SK-N-SH (cell line): ENCODE data around the gene TUBB4A. TPM values are rescaled to one million over a fixed set of nuclear protein-coding genes. Genes with fewer than 3 reads are reported as not detected.

Source experiments
- CTCF ChIA-PET: fragments of 300-600, 350-600 bp; formaldehyde crosslinking; extraction: SDS; loops from one replicate; lab custom pipeline; 2021; lab: Yijun Ruan, JAX
- POLR2A ChIA-PET: fragments of 350-600 bp; sonication (Branson Sonifier 250); formaldehyde crosslinking; extraction: SDS; loops from one replicate; lab custom pipeline; 2020; ENCODE audit warnings: antibody characterized with exemption, inconsistent platforms; lab: Yijun Ruan, JAX
- DNase-seq: peaks from one replicate; pipeline ENCODE4 v3.0.0; 2012
- H2AFZ ChIP-seq: fragments of 200-600 bp; sonication (generic); 2 replicates; pipeline ENCODE4 v1.8.1; 2016; ENCODE audit warnings: antibody characterized with exemption, mild to moderate bottlenecking, low read depth
- H3F3A ChIP-seq: fragments of 200-600 bp; sonication (generic); replicated peaks from 2 replicates; pipeline ENCODE3; 2016; ENCODE audit warnings: antibody characterized with exemption, mild to moderate bottlenecking; ENCODE audit not compliant: insufficient read depth
- H3K27ac ChIP-seq, 2 experiments: fragments of 200-500 bp in 1 of 2; fragments of 200-600 bp in 1 of 2; sonication (Bioruptor generic) in 1 of 2; sonication (generic), shearing (Covaris generic) in 1 of 2; 2 replicates each; pipeline versions ENCODE4 v1.5.1 to v1.6.1; 2014 to 2016; ENCODE audit warnings: low read depth in 2 of 2, inconsistent platforms in 1 of 2, low read length in 1 of 2, mild to moderate bottlenecking in 1 of 2, mixed read lengths in 1 of 2
- H3K27me3 ChIP-seq: fragments of 200-600 bp; sonication (generic), shearing (Covaris generic); 2 replicates; pipeline ENCODE4 v1.6.1; 2016; ENCODE audit warnings: mixed run types; ENCODE audit not compliant: insufficient read depth
- H3K36me3 ChIP-seq, 2 experiments: fragments of 200-500 bp in 1 of 2; fragments of 200-600 bp in 1 of 2; sonication (Bioruptor generic) in 1 of 2; sonication (generic) in 1 of 2; replicated peaks in 1 of 2; 2 replicates each; pipeline versions ENCODE3 to v1.5.1; 2014 to 2016; ENCODE audit warnings: low read length in 1 of 2, mild to moderate bottlenecking in 1 of 2; ENCODE audit not compliant: insufficient read depth in 2 of 2, control insufficient read depth in 1 of 2
- H3K4me1 ChIP-seq, 2 experiments: fragments of 200-500 bp in 1 of 2; fragments of 200-600 bp in 1 of 2; sonication (Bioruptor generic) in 1 of 2; sonication (generic), shearing (Covaris generic) in 1 of 2; 2 replicates each; pipeline versions ENCODE4 v1.5.1 to v1.6.1; 2014 to 2016; ENCODE audit warnings: low read depth in 1 of 2, low read length in 1 of 2, mixed run types in 1 of 2; ENCODE audit not compliant: insufficient read depth in 2 of 2, control insufficient read depth in 1 of 2
- H3K4me2 ChIP-seq: fragments of 200-600 bp; sonication (generic), shearing (Covaris generic); 2 replicates; pipeline ENCODE4 v1.6.1; 2017; ENCODE audit warnings: mixed run types
- H3K4me3 ChIP-seq, 2 experiments: fragments of 200-500 bp in 1 of 2; fragments of 200-600 bp in 1 of 2; sonication (Bioruptor generic) in 1 of 2; sonication (generic), shearing (Covaris generic) in 1 of 2; 2 replicates each; pipeline versions ENCODE4 v1.5.1 to v1.8.1; 2014 to 2016; ENCODE audit warnings: low read depth in 2 of 2, inconsistent platforms in 1 of 2, low read length in 1 of 2, mild to moderate bottlenecking in 1 of 2, mixed read lengths in 1 of 2, moderate library complexity in 1 of 2
- H3K79me2 ChIP-seq: fragments of 200-600 bp; sonication (generic); 2 replicates; pipeline ENCODE4 v1.8.1; 2017; ENCODE audit warnings: mild to moderate bottlenecking; ENCODE audit not compliant: insufficient read depth
- H3K9ac ChIP-seq: fragments of 200-600 bp; sonication (generic); 2 replicates; pipeline ENCODE4 v1.6.1; 2017; ENCODE audit warnings: mixed run types
- H3K9me2 ChIP-seq: fragments of 200-600 bp; sonication (generic); 2 replicates; pipeline ENCODE4 v1.6.1; 2017; ENCODE audit warnings: mixed run types
- H3K9me3 ChIP-seq: fragments of 200-600 bp; sonication (generic); 2 replicates; pipeline ENCODE4 v1.6.1; 2017; ENCODE audit warnings: mixed run types, mild to moderate bottlenecking, moderate library complexity
- H4K20me1 ChIP-seq: fragments of 200-600 bp; sonication (generic); 2 replicates; pipeline ENCODE4 v1.6.1; 2017; ENCODE audit warnings: mild to moderate bottlenecking, mixed run types; ENCODE audit not compliant: insufficient read depth
- ELF1 ChIP-seq: IDR thresholded peaks from 2 replicates; pipeline ENCODE4 v1.4.0; 2012
- EP300 ChIP-seq, 2 experiments: IDR thresholded peaks; 2 replicates each; pipeline versions ENCODE4 v1.4.0 to v1.6.1; 2012; ENCODE audit warnings: borderline replicate concordance in 1 of 2, low read depth in 1 of 2, low read length in 1 of 2
- EZH2phosphoT487 ChIP-seq: fragments of 200-600 bp; sonication (generic); IDR thresholded peaks from 2 replicates; pipeline ENCODE4 v1.6.1; 2017; ENCODE audit warnings: low read depth, mixed run types, mild to moderate bottlenecking, antibody characterized with exemption, moderate library complexity, borderline replicate concordance
- FOSL2 ChIP-seq: IDR thresholded peaks from 2 replicates; pipeline ENCODE4 v1.4.0; 2012; ENCODE audit warnings: low read depth, mild to moderate bottlenecking, moderate library complexity, borderline replicate concordance
- MEF2A ChIP-seq: IDR thresholded peaks from 2 replicates; pipeline ENCODE4 v1.4.0; 2012; ENCODE audit warnings: low read depth, borderline replicate concordance
- NRF1 ChIP-seq: IDR thresholded peaks from 2 replicates; pipeline ENCODE4 v1.6.1; 2012; ENCODE audit warnings: low read depth, mild to moderate bottlenecking, low read length
- POLR2AphosphoS5 ChIP-seq: IDR thresholded peaks from 2 replicates; pipeline ENCODE4 v1.6.1; 2012; ENCODE audit warnings: low read depth, low read length
- RAD21 ChIP-seq: IDR thresholded peaks from 2 replicates; pipeline ENCODE4 v1.6.1; 2012; ENCODE audit warnings: mild to moderate bottlenecking, low read length
- SIN3A ChIP-seq: IDR thresholded peaks from 2 replicates; pipeline ENCODE4 v1.6.1; 2012; ENCODE audit warnings: low read depth, mild to moderate bottlenecking, low read length, moderate library complexity, borderline replicate concordance
- TCF12 ChIP-seq: IDR thresholded peaks from 2 replicates; pipeline ENCODE4 v1.4.0; 2012
- YY1 ChIP-seq: IDR thresholded peaks from 2 replicates; pipeline ENCODE4 v1.4.0; 2012; ENCODE audit warnings: low read depth, mild to moderate bottlenecking
- WGBS: methylation state at CpG from one replicate; pipeline ENCODE4 v1.1.6; 2017; ENCODE audit warnings: low lambda C conversion rate; 5-methylcytosine and 5-hydroxymethylcytosine counted together
- polyA plus RNA-seq, 3 experiments: library from polyadenylated mRNA; depleted of rRNA; stranded (reverse); fragments of >200 nt; gene quantifications; 2 replicates each; pipeline ENCODE4 v1.2.3, GENCODE V29; 2012
- TF ChIP-seq, protein P1 (sequence below): fragments of 200-600 bp; sonication (generic); IDR thresholded peaks from 2 replicates; pipeline ENCODE4 v1.6.1; 2017; ENCODE audit warnings: antibody characterized with exemption, mild to moderate bottlenecking, moderate library complexity

The TUBB4A gene
- polyA plus RNA-seq, 1 of the 3 experiments (the other 2 are of a cell fraction): 4.5 TPM

DNA sequence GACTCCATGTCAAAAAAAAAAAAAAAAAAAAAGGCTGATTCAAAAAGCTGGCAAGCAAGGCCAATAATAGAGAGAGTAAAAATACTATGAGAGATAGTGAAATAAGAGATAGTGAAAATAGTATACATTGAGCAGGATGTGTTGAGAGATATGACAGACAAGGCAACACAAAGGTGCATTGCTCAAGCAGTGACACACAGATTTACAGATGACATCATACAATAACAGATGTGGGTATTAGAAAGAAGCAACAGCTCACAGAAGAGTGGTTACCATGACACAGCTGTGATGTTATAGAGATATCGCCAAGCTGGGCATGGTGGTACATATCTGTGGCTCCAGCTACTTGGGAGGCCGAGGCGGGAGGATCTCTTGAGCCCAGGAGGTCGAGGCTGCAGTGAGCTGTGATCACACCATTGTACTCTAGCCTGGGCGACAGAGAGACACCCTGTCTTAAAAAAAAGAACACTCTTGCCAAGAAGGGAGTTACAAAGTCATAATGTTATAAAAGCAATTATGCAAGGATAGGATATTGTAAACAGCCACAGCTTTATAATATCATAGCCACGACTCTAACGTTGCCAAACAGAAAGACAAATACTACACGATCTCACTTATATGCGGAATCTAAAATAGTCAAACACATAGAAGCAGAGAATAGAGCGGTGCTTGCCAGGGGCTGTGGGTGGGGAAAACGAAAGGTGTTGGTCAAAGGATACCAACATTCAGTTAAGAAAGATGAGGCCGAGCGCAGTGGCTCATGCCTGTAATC lies 39.0 kb upstream of the TUBB4A start:
- H3F3A ChIP-seq: peaks cover 11% of the 10 kb centered on the region
- 38% methylated on average over 13 of the region's 13 CpGs for WGBS
- no peak for DNase-seq
- H3K27me3 ChIP-seq: peaks cover 40% of the 10 kb centered on the region; the same call in 1 of the 2 replicates
- POLR2A ChIA-PET: no interaction called here
- H3K27ac ChIP-seq: no peak overlapping the region
- H3K36me3 ChIP-seq: peaks cover 0 to 9% of the 10 kb centered on the region in 2 experiments
- H3K9ac ChIP-seq: no peak overlapping the region
- H3K4me1 ChIP-seq: no peaks in the 10 kb centered on the region
- TF ChIP-seq SIN3A: no peak
- no peaks in the 10 kb centered on the region for H3K9me2 ChIP-seq
- H3K4me2 ChIP-seq: no peak overlapping the region
- CTCF ChIA-PET: no interaction called here
- no peaks in the 10 kb centered on the region for H4K20me1 ChIP-seq
- no peaks in the 10 kb centered on the region for H3K9me3 ChIP-seq
- H3K4me3 ChIP-seq: no peak overlapping the region
- H2AFZ ChIP-seq: no peak overlapping the region
- no peaks in the 10 kb centered on the region for H3K79me2 ChIP-seq

DNA sequence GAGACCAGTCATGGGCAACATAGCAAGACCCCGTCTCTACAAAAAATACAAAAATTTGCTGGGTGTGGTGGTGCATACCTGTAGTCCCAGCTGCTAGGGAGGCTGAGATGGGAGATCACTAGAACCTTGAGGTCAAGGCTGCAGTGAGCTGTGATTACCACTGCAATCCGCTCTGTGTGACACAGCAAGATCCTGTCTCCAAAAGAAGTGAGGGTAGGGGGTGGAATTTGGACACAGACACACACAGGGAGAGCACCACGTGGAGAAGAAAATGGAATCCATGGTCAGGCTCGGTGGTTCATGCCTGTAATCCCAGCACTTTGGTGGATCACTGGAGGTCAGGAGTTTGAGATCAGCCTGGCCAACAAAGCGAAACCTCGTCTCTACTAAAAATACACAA lies 37.4 kb upstream of the TUBB4A start:
- ChIA-PET POLR2A (no interaction called here), CTCF (no interaction called here)
- Histone ChIP-seq H3K4me3 (no peak overlapping the region), H3K4me2 (no peak overlapping the region), H2AFZ (no peak overlapping the region), H3F3A (peaks cover 17% of the 10 kb centered on the region), H3K79me2 (no peaks in the 10 kb centered on the region), H3K4me1 (no peaks in the 10 kb centered on the region), H3K9me3 (no peaks in the 10 kb centered on the region), H3K27me3 (peaks cover 40% of the 10 kb centered on the region; the same call in 1 of the 2 replicates), H3K9ac (no peak overlapping the region), H3K9me2 (no peaks in the 10 kb centered on the region), H3K36me3 (peaks cover 0 to 9% of the 10 kb centered on the region in 2 experiments), H3K27ac (no peak overlapping the region), H4K20me1 (no peaks in the 10 kb centered on the region)
- no peak for DNase-seq
- WGBS: 43% methylated on average over 6 of the region's 6 CpGs
- TF ChIP-seq EP300 (IDR thresholded peaks at IDR 0.05; ENCODE audit: borderline replicate concordance in 1 of 2, low read depth in 1 of 2, low read length in 1 of 2): no peak
- TF ChIP-seq, protein P1, sequence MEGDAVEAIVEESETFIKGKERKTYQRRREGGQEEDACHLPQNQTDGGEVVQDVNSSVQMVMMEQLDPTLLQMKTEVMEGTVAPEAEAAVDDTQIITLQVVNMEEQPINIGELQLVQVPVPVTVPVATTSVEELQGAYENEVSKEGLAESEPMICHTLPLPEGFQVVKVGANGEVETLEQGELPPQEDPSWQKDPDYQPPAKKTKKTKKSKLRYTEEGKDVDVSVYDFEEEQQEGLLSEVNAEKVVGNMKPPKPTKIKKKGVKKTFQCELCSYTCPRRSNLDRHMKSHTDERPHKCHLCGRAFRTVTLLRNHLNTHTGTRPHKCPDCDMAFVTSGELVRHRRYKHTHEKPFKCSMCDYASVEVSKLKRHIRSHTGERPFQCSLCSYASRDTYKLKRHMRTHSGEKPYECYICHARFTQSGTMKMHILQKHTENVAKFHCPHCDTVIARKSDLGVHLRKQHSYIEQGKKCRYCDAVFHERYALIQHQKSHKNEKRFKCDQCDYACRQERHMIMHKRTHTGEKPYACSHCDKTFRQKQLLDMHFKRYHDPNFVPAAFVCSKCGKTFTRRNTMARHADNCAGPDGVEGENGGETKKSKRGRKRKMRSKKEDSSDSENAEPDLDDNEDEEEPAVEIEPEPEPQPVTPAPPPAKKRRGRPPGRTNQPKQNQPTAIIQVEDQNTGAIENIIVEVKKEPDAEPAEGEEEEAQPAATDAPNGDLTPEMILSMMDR: no peak
- TF ChIP-seq FOSL2: no peak
- no peak for TF ChIP-seq RAD21
- no peak for TF ChIP-seq EZH2phosphoT487

DNA sequence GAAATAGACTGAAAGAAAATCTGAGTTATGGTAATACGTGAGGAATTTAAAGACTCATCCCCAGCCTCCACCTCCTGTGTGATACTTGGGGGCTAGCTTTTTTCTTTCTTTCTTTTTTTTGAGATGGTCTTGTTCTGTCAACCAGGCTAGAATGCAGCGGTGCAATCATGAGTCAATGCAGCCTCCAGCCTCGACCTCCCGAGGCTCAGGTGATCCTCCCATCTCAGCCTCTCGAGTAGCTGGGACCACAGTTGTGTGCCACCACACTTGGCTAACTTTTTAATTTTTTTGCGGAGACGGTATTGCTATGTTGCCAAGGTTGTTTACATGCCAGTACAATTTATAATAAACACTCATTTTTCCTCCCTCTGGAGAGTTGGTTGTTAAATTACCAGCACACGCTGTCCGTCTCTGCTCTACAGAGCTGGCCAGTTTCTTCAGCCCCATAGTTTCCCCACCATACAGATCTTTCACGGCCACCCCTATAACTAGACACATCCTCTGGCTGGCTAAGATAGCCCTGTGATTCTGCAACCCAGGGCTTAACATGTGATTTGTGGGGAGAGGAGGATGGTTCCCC lies 33.5 kb upstream of the TUBB4A start:
- TF ChIP-seq TCF12 (no peak), EP300 (IDR thresholded peaks at IDR 0.05; ENCODE audit: borderline replicate concordance in 1 of 2, low read depth in 1 of 2, low read length in 1 of 2) (no peak), YY1 (no peak), NRF1 (no peak), ELF1 (no peak), MEF2A (no peak), POLR2AphosphoS5 (no peak), RAD21 (no peak)
- TF ChIP-seq, protein P1: no peak
- TF ChIP-seq, all 33 proteins: peak for 0
- Histone ChIP-seq H3K27ac (no peak overlapping the region), H3K4me2 (no peak overlapping the region), H3K9ac (no peak overlapping the region), H3K4me3 (no peak overlapping the region), H3K36me3 (peaks cover 0 to 9% of the 10 kb centered on the region in 2 experiments), H4K20me1 (no peaks in the 10 kb centered on the region), H3K9me3 (no peaks in the 10 kb centered on the region), H3K4me1 (no peaks in the 10 kb centered on the region; a peak in 1 of 4 replicates), H3K9me2 (no peaks in the 10 kb centered on the region), H2AFZ (no peak overlapping the region), H3F3A (peaks cover 17% of the 10 kb centered on the region), H3K27me3 (peaks cover 19% of the 10 kb centered on the region; the same call in 1 of the 2 replicates), H3K79me2 (peaks cover 14% of the 10 kb centered on the region)
- no peak for DNase-seq
- ChIA-PET POLR2A (no interaction called here), CTCF (interaction anchor here (1.6 kb wide), 1 partner anchor 19 kb away, joined by 6 read pairs; no protein-coding TSS in a partner anchor)
- 38% methylated on average over 10 of the region's 10 CpGs for WGBS
